Loucy (cell line): ENCODE results near the gene KDELR1.
A peak's percentile ranks its signal among the peaks of the same experiment; 100 is the strongest.

Source experiments
- H2AFZ ChIP-seq: fragments of 200-600 bp; sonication (generic); 2 replicates; pipeline ENCODE4 v1.6.0; 2016; ENCODE audit warnings: antibody characterized with exemption, mild to moderate bottlenecking, low read length, moderate library complexity
- H3F3A ChIP-seq: fragments of 200-600 bp; 2 replicates; pipeline ENCODE4 v1.6.0; 2016; ENCODE audit warnings: antibody characterized with exemption, low read depth, mild to moderate bottlenecking
- H3K27me3 ChIP-seq: fragments of 200-600 bp; sonication (generic); 2 replicates; pipeline ENCODE4 v1.6.1; 2014; ENCODE audit warnings: low read length, mild to moderate bottlenecking; ENCODE audit not compliant: insufficient read depth, poor library complexity, severe bottlenecking
- H3K36me3 ChIP-seq: fragments of 200-600 bp; sonication (generic); 2 replicates; pipeline ENCODE4 v1.6.1; 2016; ENCODE audit warnings: low read length; ENCODE audit not compliant: insufficient read depth
- H3K4me1 ChIP-seq: fragments of 200-600 bp; sonication (generic); 2 replicates; pipeline ENCODE4 v1.5.1; 2014; ENCODE audit warnings: low read length, mild to moderate bottlenecking; ENCODE audit not compliant: insufficient read depth, poor library complexity, severe bottlenecking
- H3K4me2 ChIP-seq: fragments of 200-600 bp; sonication (generic); 2 replicates; pipeline ENCODE4 v1.6.0; 2014; ENCODE audit warnings: antibody characterized with exemption, low read length, low read depth, mild to moderate bottlenecking; ENCODE audit not compliant: poor library complexity, severe bottlenecking
- H3K4me3 ChIP-seq: fragments of 200-600 bp; sonication (generic); 2 replicates; pipeline ENCODE4 v1.5.1; 2014; ENCODE audit warnings: low read length, mild to moderate bottlenecking, mixed read lengths; ENCODE audit not compliant: poor library complexity, severe bottlenecking
- H3K79me2 ChIP-seq: fragments of 200-600 bp; sonication (generic); 2 replicates; pipeline ENCODE4 v1.6.1; 2014; ENCODE audit warnings: low read length; ENCODE audit not compliant: insufficient read depth
- H3K9ac ChIP-seq: fragments of 200-600 bp; sonication (generic); 2 replicates; pipeline ENCODE4 v1.6.0; 2014; ENCODE audit warnings: mild to moderate bottlenecking, low read depth, low read length, moderate library complexity; ENCODE audit not compliant: poor library complexity, severe bottlenecking
- H3K9me2 ChIP-seq: fragments of 200-600 bp; sonication (generic); replicated peaks from 2 replicates; pipeline ENCODE4 v1.6.1; 2016; ENCODE audit warnings: low read depth, low read length, mixed read lengths
- H3K9me3 ChIP-seq: fragments of 200-600 bp; sonication (generic); 2 replicates; pipeline ENCODE4 v1.6.1; 2014; ENCODE audit warnings: mild to moderate bottlenecking, antibody characterized with exemption, low read length, low read depth; ENCODE audit not compliant: insufficient read depth
- H4K20me1 ChIP-seq: fragments of 200-600 bp; sonication (generic); 2 replicates; pipeline ENCODE4 v1.6.0; 2014; ENCODE audit warnings: antibody characterized with exemption, low read length, mild to moderate bottlenecking; ENCODE audit not compliant: insufficient read depth, poor library complexity, severe bottlenecking
- CTCF ChIP-seq: fragments of 200-600 bp; sonication (generic); conservative IDR thresholded peaks from 2 replicates; pipeline ENCODE4 v1.5.1; 2014; ENCODE audit warnings: mild to moderate bottlenecking, antibody characterized with exemption, low read length
- EZH2phosphoT487 ChIP-seq: fragments of 200-600 bp; IDR thresholded peaks from 2 replicates; pipeline ENCODE4 v1.6.1; 2018; ENCODE audit warnings: antibody characterized with exemption, mild to moderate bottlenecking, moderate library complexity, borderline replicate concordance

Gene KDELR1

GRCh38 chr19:48405850-48406249 lies 14.5 kb upstream of the KDELR1 start:
- H2AFZ ChIP-seq = no peak overlapping the region
- no peak overlapping the region for H3K9ac ChIP-seq
- no peaks in the 10 kb centered on the region for H3K27me3 ChIP-seq
- H3K9me3 ChIP-seq = no peaks in the 10 kb centered on the region
- no peak overlapping the region for H3K4me2 ChIP-seq
- no peak overlapping the region for H3K4me3 ChIP-seq
- TF ChIP-seq CTCF (no peak), EZH2phosphoT487 (no peak)
- H3K36me3 ChIP-seq = no peaks in the 10 kb centered on the region
- no peaks in the 10 kb centered on the region for H3K79me2 ChIP-seq
- no peaks in the 10 kb centered on the region for H3K9me2 ChIP-seq
- H3F3A ChIP-seq = no peaks in the 10 kb centered on the region
- H3K4me1 ChIP-seq = no peaks in the 10 kb centered on the region
- no peaks in the 10 kb centered on the region for H4K20me1 ChIP-seq

GRCh38 chr19:48405010-48405659 lies 13.8 kb upstream of the KDELR1 start:
- no peak overlapping the region for H3K9ac ChIP-seq
- no peak for TF ChIP-seq EZH2phosphoT487
- TF ChIP-seq CTCF = no peak
- H3K4me3 ChIP-seq = no peak overlapping the region
- no peaks in the 10 kb centered on the region for H3K27me3 ChIP-seq
- H3K9me3 ChIP-seq = no peaks in the 10 kb centered on the region
- no peaks in the 10 kb centered on the region for H3K79me2 ChIP-seq
- H3F3A ChIP-seq = no peaks in the 10 kb centered on the region
- H3K36me3 ChIP-seq = no peaks in the 10 kb centered on the region
- no peaks in the 10 kb centered on the region for H3K9me2 ChIP-seq
- H2AFZ ChIP-seq = no peak overlapping the region
- H3K4me1 ChIP-seq = no peaks in the 10 kb centered on the region
- no peak overlapping the region for H3K4me2 ChIP-seq
- no peaks in the 10 kb centered on the region for H4K20me1 ChIP-seq

GRCh38 chr19:48403606-48404005 lies 12.3 kb upstream of the KDELR1 start:
- Histone ChIP-seq H2AFZ (peak overlapping the region; percentile 98), H3K4me3 (no peak overlapping the region), H3K36me3 (no peaks in the 10 kb centered on the region)

More at GRCh38 chr19:48403606-48404005, 12.3 kb upstream of the KDELR1 start:
- Histone ChIP-seq H3K9ac (no peak overlapping the region), H3K4me2 (peak overlapping the region; percentile 59), H3K4me1 (no peaks in the 10 kb centered on the region), H3K27me3 (no peaks in the 10 kb centered on the region), H3K9me2 (no peaks in the 10 kb centered on the region), H3K79me2 (no peaks in the 10 kb centered on the region), H3F3A (no peaks in the 10 kb centered on the region), H3K9me3 (no peaks in the 10 kb centered on the region), H4K20me1 (no peaks in the 10 kb centered on the region)
- TF ChIP-seq CTCF = no peak
- no peak for TF ChIP-seq EZH2phosphoT487
